IMR-90 (cell line): Measurements from ENCODE around the gene KCNMA1. TPM values are rescaled to one million over a fixed set of nuclear protein-coding genes. Genes with fewer than 3 reads are reported as not detected.
A peak's percentile ranks its signal among the peaks of the same experiment; 100 is the strongest.

Experiments used
- ATAC-seq: fragments of 200-7000 bp; cut with Tn5 transposase; 2 replicates; pipeline ENCODE4 v1.9.1; 2020; ENCODE audit warnings: low read depth, mild to moderate bottlenecking, moderate library complexity
- BruUV-seq: library from RNA; stranded (reverse); fragments of 400-500 nt; replicated peaks from 2 replicates; lab custom pipeline; 2021; lab: Mats Ljungman, UMichigan
- CTCF ChIA-PET: fragments of 300-600 bp; formaldehyde crosslinking; extraction: SDS; loops from one replicate; lab custom pipeline; 2021; ENCODE audit warnings: antibody characterized with exemption; lab: Yijun Ruan, JAX
- POLR2A ChIA-PET: fragments of 300-600 bp; sonication (Branson Sonifier 250); formaldehyde crosslinking; loops from one replicate; lab custom pipeline; 2022; ENCODE audit warnings: antibody characterized with exemption; ENCODE audit not compliant: unreplicated experiment; lab: Charles Lee
- DNase-seq: peaks from one replicate; pipeline ENCODE4 v3.0.0; 2013
- H2AFZ ChIP-seq: replicated peaks from 2 replicates; pipeline ENCODE3; 2013; ENCODE audit warnings: low read length, mild to moderate bottlenecking; ENCODE audit not compliant: poor library complexity
- H2AK5ac ChIP-seq: 2 replicates; pipeline ENCODE4 v1.6.1; 2013; ENCODE audit warnings: low read depth, low read length, inconsistent platforms
- H2AK9ac ChIP-seq: replicated peaks from 2 replicates; pipeline ENCODE3; 2013; ENCODE audit warnings: mild to moderate bottlenecking, low read depth, low read length, moderate library complexity; ENCODE audit not compliant: poor library complexity
- H2BK120ac ChIP-seq: 2 replicates; pipeline ENCODE4 v1.6.1; 2013; ENCODE audit warnings: low read depth, low read length, inconsistent platforms
- H2BK15ac ChIP-seq: 3 replicates; pipeline ENCODE4 v1.6.1; 2013; ENCODE audit warnings: low read depth, low read length, inconsistent platforms
- H2BK20ac ChIP-seq: 2 replicates; pipeline ENCODE4 v1.6.1; 2013; ENCODE audit warnings: low read depth, mild to moderate bottlenecking, inconsistent platforms, low read length, moderate library complexity
- H2BK5ac ChIP-seq: 2 replicates; pipeline ENCODE4 v1.6.1; 2013; ENCODE audit warnings: mild to moderate bottlenecking, low read depth, low read length, inconsistent platforms; ENCODE audit not compliant: poor library complexity, severe bottlenecking
- H3K14ac ChIP-seq: replicated peaks from 2 replicates; pipeline ENCODE4 v1.6.1; 2013; ENCODE audit warnings: low read depth, low read length, inconsistent platforms
- H3K18ac ChIP-seq: 2 replicates; pipeline ENCODE4 v1.6.1; 2013; ENCODE audit warnings: low read depth, low read length, control low read depth
- H3K23ac ChIP-seq: 2 replicates; pipeline ENCODE4 v1.6.1; 2013; ENCODE audit warnings: low read depth, low read length, inconsistent platforms
- H3K27ac ChIP-seq: 2 replicates; pipeline ENCODE4 v1.5.1; 2013; ENCODE audit warnings: mild to moderate bottlenecking, control low read depth, low read length; ENCODE audit not compliant: insufficient read depth
- H3K27me3 ChIP-seq: 2 replicates; pipeline ENCODE4 v1.6.1; 2013; ENCODE audit warnings: low read length; ENCODE audit not compliant: control insufficient read depth, insufficient read depth
- H3K36me3 ChIP-seq: 2 replicates; pipeline ENCODE4 v1.6.1; 2013; ENCODE audit warnings: low read length, mixed read lengths; ENCODE audit not compliant: control insufficient read depth, insufficient read depth
- H3K4ac ChIP-seq: 2 replicates; pipeline ENCODE4 v1.6.1; 2013; ENCODE audit warnings: low read depth, low read length, inconsistent platforms
- H3K4me1 ChIP-seq: 2 replicates; pipeline ENCODE4 v1.6.1; 2013; ENCODE audit warnings: low read length, mixed read lengths; ENCODE audit not compliant: control insufficient read depth, insufficient read depth
- H3K4me2 ChIP-seq: 2 replicates; pipeline ENCODE4 v1.6.1; 2013; ENCODE audit warnings: low read depth, mild to moderate bottlenecking, control low read depth, low read length, moderate library complexity
- H3K4me3 ChIP-seq: 2 replicates; pipeline ENCODE4 v1.5.1; 2013; ENCODE audit warnings: low read depth, mild to moderate bottlenecking, control low read depth, low read length, moderate library complexity; ENCODE audit not compliant: insufficient read depth
- H3K56ac ChIP-seq: 2 replicates; pipeline ENCODE4 v1.6.1; 2013; ENCODE audit warnings: low read length, inconsistent platforms; ENCODE audit not compliant: insufficient read depth; ENCODE audit errors: extremely low read depth
- H3K79me1 ChIP-seq, 2 experiments: 2 replicates each; pipeline ENCODE4 v1.6.1; 2013; ENCODE audit warnings: low read length in 2 of 2, inconsistent platforms in 1 of 2, low read depth in 1 of 2
- H3K9ac ChIP-seq: 2 replicates; pipeline ENCODE4 v1.6.1; 2013; ENCODE audit warnings: low read depth, low read length, control low read depth
- H3K9me1 ChIP-seq: 2 replicates; pipeline ENCODE4 v1.6.1; 2013; ENCODE audit warnings: low read length, inconsistent platforms; ENCODE audit not compliant: insufficient read depth
- H3K9me3 ChIP-seq: 2 replicates; pipeline ENCODE4 v1.6.1; 2013; ENCODE audit warnings: low read length; ENCODE audit not compliant: control insufficient read depth, insufficient read depth
- H4K20me1 ChIP-seq: 2 replicates; pipeline ENCODE4 v1.6.1; 2013; ENCODE audit warnings: low read length, inconsistent platforms; ENCODE audit not compliant: insufficient read depth
- H4K5ac ChIP-seq: 2 replicates; pipeline ENCODE4 v1.6.1; 2013; ENCODE audit warnings: mild to moderate bottlenecking, low read depth, low read length, control low read depth
- H4K8ac ChIP-seq, 2 experiments: 2 replicates each; pipeline ENCODE4 v1.6.1; 2013; ENCODE audit warnings: low read depth in 2 of 2, low read length in 2 of 2, control low read depth in 1 of 2, inconsistent platforms in 1 of 2
- H4K91ac ChIP-seq: 2 replicates; pipeline ENCODE4 v1.6.1; 2013; ENCODE audit warnings: low read depth, low read length, inconsistent platforms; ENCODE audit not compliant: insufficient read depth
- BHLHE40 ChIP-seq: fragments of 150-350 bp; IDR thresholded peaks from 2 replicates; pipeline ENCODE4 v1.6.1; 2016; ENCODE audit warnings: mild to moderate bottlenecking, low read depth, low read length
- CEBPB ChIP-seq: IDR thresholded peaks from 2 replicates; pipeline ENCODE4 v1.6.1; 2012; ENCODE audit warnings: low read depth, low read length, improper control_type of control experiment
- CHD1 ChIP-seq: IDR thresholded peaks from 2 replicates; pipeline ENCODE4 v1.6.1; 2012; ENCODE audit warnings: low read depth, low read length, improper control_type of control experiment
- MXI1 ChIP-seq: IDR thresholded peaks from 2 replicates; pipeline ENCODE4 v1.6.1; 2012; ENCODE audit warnings: low read depth, mild to moderate bottlenecking, low read length, moderate library complexity, borderline replicate concordance
- NFE2L2 ChIP-seq: fragments of 150-350 bp; IDR thresholded peaks from 2 replicates; pipeline ENCODE4 v1.6.1; 2016; ENCODE audit warnings: low read depth, mild to moderate bottlenecking, low read length
- POLR2A ChIP-seq: IDR thresholded peaks from 2 replicates; pipeline ENCODE4 v1.6.1; 2012; ENCODE audit warnings: mild to moderate bottlenecking, low read depth, low read length
- RAD21 ChIP-seq: IDR thresholded peaks from 2 replicates; pipeline ENCODE4 v1.6.1; 2012; ENCODE audit warnings: low read length, improper control_type of control experiment
- RCOR1 ChIP-seq: IDR thresholded peaks from 2 replicates; pipeline ENCODE4 v1.6.1; 2012; ENCODE audit warnings: mild to moderate bottlenecking, low read length, improper control_type of control experiment; ENCODE audit not compliant: insufficient replicate concordance
- RFX5 ChIP-seq: IDR thresholded peaks from 2 replicates; pipeline ENCODE4 v1.8.0; 2012; ENCODE audit warnings: low read depth, mild to moderate bottlenecking, low read length, moderate library complexity
- WGBS, 2 experiments: methylation state at CpG; one replicate each; pipeline versions ENCODE4 v1.1.5 to v1.1.7; 2013; ENCODE audit warnings: missing lambda C conversion rate in 2 of 2; ENCODE audit not compliant: insufficient read length in 1 of 2; ENCODE audit errors: extremely low coverage in 2 of 2; 5-methylcytosine and 5-hydroxymethylcytosine counted together
- dilution Hi-C: fragments of 300-500 bp; cut with HindIII; formaldehyde crosslinking; loops from one replicate; pipeline ENCODE4 v1.14.3; 2018; ENCODE audit warnings: low sequenced_read_pairs; ENCODE audit not compliant: unreplicated experiment
- in situ Hi-C: fragments of 300-500 bp; cut with MboI; formaldehyde crosslinking; loops from 3 replicates; pipeline ENCODE4 v1.14.3; 2019; ENCODE audit warnings: low sequenced_read_pairs, inconsistent platforms, mixed read lengths
- intact Hi-C: fragments of 100-400 bp; cut with micrococcal nuclease; formaldehyde crosslinking; loops from 2 replicates; pipeline ENCODE4 v1.10.0; 2022
- polyA plus RNA-seq, 3 experiments: library from polyadenylated mRNA; depleted of rRNA; stranded (reverse); fragments of >200 nt; gene quantifications; 2 replicates each; pipeline ENCODE4 v1.2.3, GENCODE V29; 2012; ENCODE audit warnings: low replicate concordance in 1 of 3
- total RNA-seq: library from RNA; depleted of rRNA; stranded (reverse); fragments of >200 nt; gene quantifications from 2 replicates; pipeline ENCODE4 v1.2.3, GENCODE V29; 2012
- TF ChIP-seq, protein P1 (sequence below): fragments of 150-350 bp; IDR thresholded peaks from 2 replicates; pipeline ENCODE4 v1.6.1; 2017; ENCODE audit warnings: mild to moderate bottlenecking, antibody characterized with exemption, low read length, low read depth

KCNMA1 gene
- total and polyA plus RNA-seq, 2 of the 4 experiments (the other 2 are of a cell fraction) = 25.6 to 29.6 TPM

DNA sequence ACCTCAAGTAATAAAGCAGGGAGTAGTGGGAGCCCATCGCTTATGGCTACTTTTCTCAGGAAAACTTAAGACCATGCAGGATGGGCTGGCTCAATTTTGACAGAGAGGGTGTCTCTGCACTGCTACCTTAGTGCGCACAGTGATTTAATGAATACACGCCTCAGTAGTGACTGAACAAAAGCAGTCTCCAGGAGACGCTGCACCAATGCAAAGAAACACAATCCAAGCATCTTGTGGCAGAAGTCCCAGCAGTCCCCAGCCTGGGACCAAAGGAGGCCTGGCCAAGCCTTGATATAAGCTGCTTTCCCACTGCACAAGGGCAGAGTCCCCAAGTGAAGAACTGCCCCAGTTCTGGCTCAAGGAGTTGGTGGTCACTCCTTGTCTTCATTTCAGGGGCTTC is 368.9 kb downstream of the KCNMA1 start:
- Histone ChIP-seq H2BK120ac (no peak overlapping the region), H3K27me3 (no peaks in the 10 kb centered on the region; the same call in 1 of the 2 replicates), H2BK15ac (no peak overlapping the region), H3K4me1 (peaks cover 6% of the 10 kb centered on the region; the same call in 1 of the 2 replicates), H3K27ac (no peak overlapping the region), H3K56ac (no peak overlapping the region), H3K4me3 (no peak overlapping the region), H3K9ac (no peak overlapping the region), H4K20me1 (no peaks in the 10 kb centered on the region), H4K5ac (no peak overlapping the region), H2BK20ac (no peak overlapping the region), H3K14ac (no peak overlapping the region), H3K79me1 (no peaks in the 10 kb centered on the region), H3K36me3 (no peaks in the 10 kb centered on the region), H3K18ac (no peak overlapping the region), H2AFZ (no peak overlapping the region), H2BK5ac (no peak overlapping the region), H2AK9ac (no peak overlapping the region), H3K4ac (peak overlapping the region; percentile 22; the same call in 1 of the 2 replicates), H3K9me1 (peaks cover 6% of the 10 kb centered on the region), H4K8ac (no peak overlapping the region), H3K4me2 (no peak overlapping the region), H4K91ac (no peak overlapping the region), H2AK5ac (peak overlapping the region; percentile 37), H3K23ac (no peak overlapping the region), H3K9me3 (no peaks in the 10 kb centered on the region)
- 100% methylated on average over 2 of the region's 4 CpGs; no CpG with 5 or more reads in 1 of the 2 experiments for WGBS, 2 experiments
- BruUV-seq = no TSS peak
- no peak for DNase-seq
- in situ Hi-C loops (no loop called here), intact Hi-C loops (no loop called here), dilution Hi-C loops (no loop called here)
- TF ChIP-seq CEBPB = no peak
- no peak for TF ChIP-seq RFX5
- TF ChIP-seq, protein P1, sequence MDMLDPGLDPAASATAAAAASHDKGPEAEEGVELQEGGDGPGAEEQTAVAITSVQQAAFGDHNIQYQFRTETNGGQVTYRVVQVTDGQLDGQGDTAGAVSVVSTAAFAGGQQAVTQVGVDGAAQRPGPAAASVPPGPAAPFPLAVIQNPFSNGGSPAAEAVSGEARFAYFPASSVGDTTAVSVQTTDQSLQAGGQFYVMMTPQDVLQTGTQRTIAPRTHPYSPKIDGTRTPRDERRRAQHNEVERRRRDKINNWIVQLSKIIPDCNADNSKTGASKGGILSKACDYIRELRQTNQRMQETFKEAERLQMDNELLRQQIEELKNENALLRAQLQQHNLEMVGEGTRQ = no peak
- TF ChIP-seq MXI1 = no peak
- TF ChIP-seq RAD21 = no peak
- TF ChIP-seq CHD1 = no peak
- TF ChIP-seq BHLHE40 = no peak
- no peak for TF ChIP-seq RCOR1
- TF ChIP-seq NFE2L2 = no peak
- no peak for TF ChIP-seq POLR2A
- CTCF ChIA-PET = no interaction called here
- no peak for ATAC-seq
- POLR2A ChIA-PET = no interaction called here
